ENCODE data around the gene CR1L.
"Not testable (repeated sequence)": the region's sequence is repeated elsewhere in the genome, so short reads cannot be mapped to it uniquely, and the experiment has no call there.

Gene CR1L

DNA sequence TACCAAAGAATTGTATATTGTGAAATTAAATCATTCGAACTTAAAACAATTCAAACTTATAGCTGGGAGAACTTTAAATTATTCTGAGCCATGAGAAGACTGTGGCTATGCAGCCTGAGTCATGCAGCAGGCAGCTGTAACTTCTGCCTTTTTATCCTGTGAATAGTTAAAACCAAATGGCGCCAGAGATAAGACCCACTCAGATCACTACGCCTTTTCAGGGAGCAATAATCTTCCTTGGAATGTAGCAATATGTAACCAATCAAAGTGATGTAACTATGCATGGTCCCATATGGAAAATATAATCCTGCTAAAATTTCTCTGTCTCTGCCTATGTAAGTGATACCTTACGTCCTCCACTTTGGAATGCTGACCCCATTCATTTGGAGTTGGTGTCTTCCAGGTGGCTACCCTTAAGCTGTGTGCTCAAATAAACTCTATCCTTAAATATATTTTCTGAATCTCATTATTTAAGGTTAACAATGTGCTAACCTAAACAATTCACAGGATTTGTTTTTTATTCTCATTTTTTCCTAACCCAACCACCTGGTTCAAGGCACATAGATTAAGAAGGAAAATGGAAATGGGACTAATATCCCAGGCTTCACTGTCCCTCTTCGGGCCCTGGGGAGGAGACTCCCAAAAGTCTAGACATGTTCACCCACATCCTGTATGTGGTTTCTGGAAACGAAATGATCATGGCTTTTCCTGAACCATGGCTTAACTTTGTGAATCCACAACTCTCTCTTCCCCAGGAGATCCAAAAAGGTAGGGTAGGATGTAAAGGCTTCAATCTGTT, 35.9 kb downstream of the CR1L start:
- DNase-seq (ENCODE audit: extremely low read depth in 1 of 2, low read depth in 1 of 2), result not testable (repeated sequence)

DNA sequence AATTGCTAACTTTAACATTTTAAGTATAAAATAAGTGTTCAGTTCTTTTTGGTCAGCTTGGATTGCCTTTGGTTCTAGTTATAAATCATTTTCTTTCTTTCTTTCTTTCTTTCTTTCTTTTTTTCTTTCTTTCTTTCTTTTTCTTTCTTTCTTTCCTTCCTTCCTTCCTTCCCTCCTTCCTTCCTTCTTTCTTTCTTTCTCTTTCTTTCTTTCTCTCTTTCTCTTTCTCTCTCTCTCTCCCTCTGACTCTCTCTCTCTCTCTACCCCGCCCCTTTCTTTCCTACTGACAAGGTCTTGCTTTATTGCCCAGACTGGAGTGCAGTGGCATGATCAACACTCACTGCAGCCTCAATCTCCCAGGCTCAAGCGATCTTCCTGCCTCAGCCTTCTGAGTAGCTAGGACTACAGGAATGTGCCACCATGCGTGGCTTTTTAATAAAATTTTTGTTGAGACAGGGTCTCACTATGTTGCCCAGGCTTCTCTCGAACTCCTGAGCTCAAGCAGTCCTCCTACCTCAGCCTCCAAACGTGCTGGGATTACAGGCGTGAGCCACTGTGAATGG, 38.0 kb downstream of the CR1L start:
- not testable (repeated sequence) for DNase-seq (ENCODE audit: extremely low read depth in 1 of 2, low read depth in 1 of 2)

DNA sequence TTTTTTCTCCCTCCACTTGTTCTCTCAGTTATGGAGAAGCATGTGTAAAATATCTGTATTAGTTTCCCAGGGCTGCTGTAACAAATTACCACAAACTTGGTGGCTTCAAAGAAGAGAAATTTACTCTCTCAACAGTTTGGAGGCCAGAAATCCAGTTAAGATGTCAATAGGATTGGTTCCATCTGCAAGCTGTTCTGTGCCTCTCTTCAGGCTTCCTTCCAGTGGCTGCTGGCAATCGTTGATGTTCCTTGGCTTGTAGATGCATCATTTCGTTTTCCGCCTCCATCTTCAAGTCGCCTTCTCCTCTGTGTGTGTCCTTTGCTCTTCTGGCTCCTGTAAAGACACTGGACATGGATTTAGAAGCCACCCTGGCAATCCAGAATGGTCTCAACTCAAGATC, 45.6 kb downstream of the CR1L start:
- not testable (repeated sequence) for DNase-seq (ENCODE audit: extremely low read depth in 1 of 2, low read depth in 1 of 2)

DNA sequence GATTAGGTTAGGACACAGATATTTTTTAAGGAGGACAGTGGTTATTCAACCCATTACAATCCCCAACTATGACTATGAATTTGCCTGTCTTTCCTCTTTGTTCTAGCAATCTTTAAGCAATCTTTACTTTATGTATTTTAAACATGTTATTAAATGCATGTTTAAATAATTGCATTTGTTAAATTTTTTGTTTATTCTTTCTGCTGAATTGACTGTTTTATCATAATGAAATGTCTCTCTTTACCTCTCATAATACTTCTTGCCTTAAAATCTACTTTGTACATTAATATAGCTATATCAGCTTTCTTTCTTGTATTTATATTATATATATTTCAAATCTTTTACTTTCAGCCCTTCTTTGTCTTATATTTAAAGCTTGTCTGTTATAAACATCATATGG, 46.1 kb downstream of the CR1L start:
- DNase-seq (ENCODE audit: extremely low read depth in 1 of 2, low read depth in 1 of 2), result no peak

DNA sequence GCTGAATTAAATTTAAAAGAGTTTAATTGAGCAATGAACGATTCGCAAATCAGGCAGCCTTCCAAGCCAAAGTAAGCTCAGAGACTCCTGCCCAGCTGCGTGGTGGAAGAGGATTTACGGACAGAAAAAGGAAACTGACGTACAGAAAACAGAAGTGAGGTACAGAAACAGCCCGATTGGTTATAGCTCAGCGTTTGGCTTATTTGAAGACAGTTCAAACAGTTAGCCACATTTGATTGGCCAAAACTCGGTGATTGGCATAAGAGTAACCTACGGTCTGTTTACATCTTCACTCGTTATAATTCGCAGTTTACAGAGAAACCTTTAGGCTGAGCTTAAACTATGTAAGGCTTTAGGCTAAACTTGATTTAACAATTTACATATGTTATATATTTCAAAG, 46.9 kb downstream of the CR1L start:
- no peak for DNase-seq (ENCODE audit: extremely low read depth in 1 of 2, low read depth in 1 of 2)

DNA sequence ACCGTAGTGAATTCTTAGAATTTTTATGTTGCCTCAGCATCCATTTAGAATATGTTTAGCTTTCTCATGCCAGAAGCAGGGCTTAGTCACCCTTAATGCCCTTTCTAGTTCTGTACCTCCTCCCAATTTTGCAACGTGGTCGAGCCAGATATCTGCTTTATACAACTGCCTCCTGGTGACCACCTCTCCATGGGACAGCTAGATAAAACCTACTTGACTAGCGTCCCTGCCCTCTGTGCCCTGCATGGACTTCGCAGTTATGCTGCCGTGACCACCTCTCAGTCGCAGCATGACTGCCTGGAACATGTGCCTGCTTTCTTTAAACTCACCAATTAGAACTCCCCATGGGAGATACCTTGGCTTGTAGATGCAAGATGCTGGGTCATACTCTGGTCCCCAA, 47.4 kb downstream of the CR1L start:
- not testable (repeated sequence) for DNase-seq (ENCODE audit: extremely low read depth in 1 of 2, low read depth in 1 of 2)

DNA sequence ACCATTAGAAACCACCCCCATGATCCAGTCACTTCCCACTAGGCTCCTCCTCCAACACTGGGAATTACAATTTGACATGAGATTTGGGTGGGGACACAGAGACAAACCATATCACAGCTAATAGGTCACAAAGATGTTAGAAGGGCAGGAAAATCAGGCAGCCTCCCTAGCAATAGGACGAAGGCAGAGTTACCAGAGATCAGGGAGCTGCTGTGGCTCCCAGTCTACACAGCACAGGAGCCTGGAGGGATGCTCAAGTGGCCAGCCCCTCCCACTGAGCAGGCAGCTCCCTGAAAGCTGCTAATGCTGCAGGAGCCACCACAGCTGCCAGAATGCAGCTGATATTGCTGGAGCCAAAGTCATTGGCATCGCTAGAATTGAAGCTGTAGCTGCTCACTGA, 51.0 kb downstream of the CR1L start:
- DNase-seq (ENCODE audit: extremely low read depth in 1 of 2, low read depth in 1 of 2), result no peak

DNA sequence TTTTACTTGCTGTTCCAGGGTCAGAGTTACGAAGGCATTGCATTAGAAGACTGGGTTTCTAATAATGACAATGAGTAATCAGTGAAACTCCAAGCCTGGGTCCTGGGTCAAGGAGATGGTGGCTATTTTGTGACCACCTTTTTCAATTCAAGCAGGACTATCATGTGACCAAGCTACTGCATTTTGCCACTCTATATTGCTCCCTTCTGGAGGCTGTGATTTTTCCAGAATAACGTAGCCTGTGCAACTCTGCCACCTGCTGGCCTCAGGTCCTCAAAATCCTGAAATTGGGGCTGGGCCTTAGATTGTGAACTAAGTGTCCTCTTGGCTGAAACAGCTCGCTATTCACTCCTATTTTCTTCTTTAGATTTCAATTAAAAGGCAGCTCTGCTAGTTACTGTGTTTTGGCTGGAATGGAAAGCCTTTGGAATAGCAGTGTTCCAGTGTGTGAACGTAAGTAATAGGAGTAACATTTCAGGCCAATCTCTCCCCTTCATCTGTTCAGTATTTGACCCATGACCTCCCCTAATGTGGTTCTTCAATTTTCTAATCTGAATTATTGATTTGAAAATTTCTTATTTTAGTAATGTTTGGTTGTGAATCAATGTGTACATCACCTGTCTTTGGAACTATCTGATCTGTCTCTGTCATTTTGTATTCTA, 54.0 kb downstream of the CR1L start:
- DNase-seq (ENCODE audit: extremely low read depth in 1 of 2, low read depth in 1 of 2), result peak in 1 of 2 donors; percentile 2

DNA sequence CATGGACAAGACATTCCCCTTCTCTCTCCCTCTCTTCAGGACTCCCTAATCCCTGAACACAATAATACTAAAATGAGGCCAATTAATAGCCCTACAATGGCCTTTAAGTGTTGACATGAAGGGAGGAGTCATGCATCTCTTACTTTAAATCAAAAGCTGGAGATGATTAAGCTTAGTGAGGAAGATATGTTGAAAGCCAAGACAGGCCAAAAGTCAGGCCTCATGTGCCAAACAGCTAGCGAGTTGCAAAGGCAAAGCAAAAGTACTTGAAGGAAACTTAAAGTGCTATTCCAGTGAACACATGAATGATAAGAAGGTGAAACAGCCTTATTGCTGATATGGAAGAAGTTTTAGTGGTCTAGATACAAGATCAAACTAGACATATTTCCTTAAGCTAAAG, 57.4 kb downstream of the CR1L start:
- DNase-seq (ENCODE audit: extremely low read depth in 1 of 2, low read depth in 1 of 2), result no peak

DNA sequence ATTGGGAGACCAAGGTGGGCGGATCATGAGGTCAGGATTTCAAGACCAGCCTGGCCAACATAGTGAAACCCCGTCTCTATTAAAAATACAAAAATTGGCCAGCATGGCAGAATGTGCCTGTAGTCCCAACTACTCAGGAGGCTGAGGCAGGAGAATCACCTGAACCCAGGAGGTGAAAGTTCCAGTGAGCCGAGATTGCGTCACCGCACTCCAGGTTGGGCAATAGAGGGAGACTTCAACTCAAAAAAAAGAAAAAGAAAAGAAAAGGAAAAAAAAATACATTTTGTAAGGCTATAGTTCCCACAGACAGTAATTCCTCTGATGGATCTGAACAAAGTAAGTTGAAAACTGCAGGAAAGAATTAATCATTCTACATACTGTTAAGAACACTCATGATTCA, 58.8 kb downstream of the CR1L start:
- no peak for DNase-seq (ENCODE audit: extremely low read depth in 1 of 2, low read depth in 1 of 2)

DNA sequence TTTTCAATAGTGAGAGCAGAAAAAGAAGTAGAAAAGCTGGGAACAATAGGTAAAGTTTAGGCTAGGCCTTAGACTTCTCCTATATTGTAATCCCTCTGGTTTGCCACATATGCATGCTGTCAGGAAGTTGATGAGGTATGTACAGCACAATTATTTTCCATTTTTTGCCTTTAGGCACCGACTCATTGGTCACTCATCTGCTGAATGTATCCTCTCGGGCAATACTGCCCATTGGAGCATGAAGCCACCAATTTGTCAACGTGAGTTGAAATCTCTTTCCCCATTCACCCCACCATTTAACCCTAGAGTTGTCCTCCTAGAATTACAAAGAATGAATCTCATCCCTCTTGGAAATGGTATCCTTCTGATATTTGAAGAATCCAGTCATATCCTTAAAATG, 63.1 kb downstream of the CR1L start:
- not testable (repeated sequence) for DNase-seq (ENCODE audit: extremely low read depth in 1 of 2, low read depth in 1 of 2)

DNA sequence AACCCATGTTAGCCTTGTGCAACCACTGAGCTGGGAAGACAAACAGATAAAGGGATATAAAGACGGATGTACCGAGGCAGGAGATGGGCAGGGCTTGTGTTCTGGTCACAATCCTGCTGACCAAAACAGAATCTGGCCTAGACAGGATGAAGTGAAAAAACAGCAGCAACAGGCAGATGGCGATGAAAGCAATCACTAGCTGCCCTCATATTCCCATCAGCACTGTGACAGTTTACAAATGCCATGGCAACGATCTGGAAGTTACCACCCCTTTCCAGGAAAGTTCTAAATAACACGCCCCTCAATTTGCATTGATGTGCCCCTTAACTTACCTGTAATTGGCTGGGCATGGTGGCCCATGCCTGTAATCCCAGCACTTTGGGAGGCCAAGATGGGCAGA, 66.4 kb downstream of the CR1L start:
- DNase-seq (ENCODE audit: extremely low read depth in 1 of 2, low read depth in 1 of 2), result no peak

DNA sequence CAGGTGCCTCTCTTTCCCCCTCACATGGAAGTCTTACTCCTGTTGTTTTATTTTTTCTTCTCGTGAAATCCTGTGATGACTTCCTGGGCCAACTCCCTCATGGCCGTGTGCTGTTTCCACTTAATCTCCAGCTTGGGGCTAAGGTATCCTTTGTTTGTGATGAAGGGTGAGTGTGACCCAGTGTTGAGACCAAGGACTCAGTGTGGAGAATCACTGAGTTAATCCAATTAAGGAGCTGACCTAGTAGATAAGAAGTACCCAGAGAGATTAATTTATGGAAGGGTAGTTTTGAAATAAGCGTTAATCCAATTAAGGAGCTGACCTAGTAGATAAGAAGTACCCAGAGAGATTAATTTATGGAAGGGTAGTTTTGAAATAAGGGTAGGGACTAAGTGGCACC, 67.8 kb downstream of the CR1L start:
- not testable (repeated sequence) for DNase-seq (ENCODE audit: extremely low read depth in 1 of 2, low read depth in 1 of 2)

DNA sequence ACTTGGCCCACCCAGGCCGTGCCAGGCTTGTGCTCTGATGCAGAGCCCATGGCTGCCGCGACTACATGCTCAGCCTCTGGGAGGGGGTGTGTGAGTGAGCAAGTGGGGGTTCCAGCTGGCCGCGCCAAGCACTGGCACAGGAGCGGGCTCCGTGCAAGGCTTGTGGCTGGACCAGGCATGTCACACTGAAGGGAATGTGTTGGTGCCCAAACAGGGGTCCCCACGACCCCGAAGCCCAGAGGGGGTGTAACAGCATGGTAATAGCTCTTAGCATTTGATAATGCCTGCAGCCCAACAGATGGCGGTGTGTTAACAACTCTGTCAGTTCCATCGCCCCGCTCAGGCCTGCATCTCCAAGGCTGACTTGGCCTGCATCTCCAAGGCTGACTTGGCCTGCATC, 68.6 kb downstream of the CR1L start:
- DNase-seq (ENCODE audit: extremely low read depth in 1 of 2, low read depth in 1 of 2), result no peak

DNA sequence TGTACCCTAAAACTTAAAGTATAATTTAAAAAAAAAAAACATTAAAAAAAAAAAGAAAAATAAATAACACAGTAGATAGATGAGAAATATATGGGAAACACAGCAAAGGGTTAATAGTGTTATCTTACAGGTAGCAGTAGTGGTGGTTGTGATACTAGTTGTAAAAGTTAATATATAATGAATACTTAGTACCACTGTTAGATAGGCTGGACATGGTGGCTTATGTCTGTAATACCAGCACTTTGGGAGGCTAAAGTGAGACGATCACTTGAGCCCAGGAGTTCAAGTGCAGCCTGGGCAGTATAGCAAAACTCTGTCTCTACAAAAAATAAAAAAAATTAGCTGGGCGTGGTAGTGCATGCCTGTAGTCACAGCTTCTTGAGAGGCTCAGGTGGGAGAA, 74.3 kb downstream of the CR1L start:
- no peak for DNase-seq (ENCODE audit: extremely low read depth in 1 of 2, low read depth in 1 of 2)

DNA sequence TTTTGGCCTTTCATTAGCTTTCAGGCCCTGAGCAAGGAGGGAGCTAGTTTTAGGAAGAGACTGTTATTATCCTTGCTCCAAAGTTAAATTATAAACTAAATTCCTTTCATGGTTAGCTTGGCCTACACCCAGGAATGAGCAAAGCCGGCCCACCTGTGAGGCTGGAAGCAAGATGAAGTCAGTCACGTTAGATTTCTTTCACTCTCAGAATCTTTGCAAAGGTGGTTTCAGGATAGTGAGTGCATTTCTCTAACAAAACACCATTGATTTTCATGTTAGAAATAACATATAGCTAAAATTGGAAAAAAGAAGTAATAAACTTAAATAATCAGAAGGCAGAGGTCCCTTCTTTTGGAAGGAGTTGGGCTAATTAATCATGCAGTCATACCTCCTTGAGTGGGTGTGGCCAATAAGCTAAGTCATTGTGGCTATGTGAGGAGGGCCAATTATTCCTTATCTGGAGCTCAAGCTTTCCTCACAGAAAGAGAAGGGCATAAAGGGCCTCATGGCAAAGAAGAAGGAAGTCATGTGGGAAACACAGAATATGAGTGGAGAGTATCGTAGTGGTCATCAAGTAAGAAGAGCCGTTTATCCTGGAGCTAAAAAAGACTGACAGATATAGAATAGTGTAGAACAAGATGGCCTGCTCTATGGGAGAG, 83.4 kb downstream of the CR1L start:
- not testable (repeated sequence) for DNase-seq (ENCODE audit: extremely low read depth in 1 of 2, low read depth in 1 of 2)

DNA sequence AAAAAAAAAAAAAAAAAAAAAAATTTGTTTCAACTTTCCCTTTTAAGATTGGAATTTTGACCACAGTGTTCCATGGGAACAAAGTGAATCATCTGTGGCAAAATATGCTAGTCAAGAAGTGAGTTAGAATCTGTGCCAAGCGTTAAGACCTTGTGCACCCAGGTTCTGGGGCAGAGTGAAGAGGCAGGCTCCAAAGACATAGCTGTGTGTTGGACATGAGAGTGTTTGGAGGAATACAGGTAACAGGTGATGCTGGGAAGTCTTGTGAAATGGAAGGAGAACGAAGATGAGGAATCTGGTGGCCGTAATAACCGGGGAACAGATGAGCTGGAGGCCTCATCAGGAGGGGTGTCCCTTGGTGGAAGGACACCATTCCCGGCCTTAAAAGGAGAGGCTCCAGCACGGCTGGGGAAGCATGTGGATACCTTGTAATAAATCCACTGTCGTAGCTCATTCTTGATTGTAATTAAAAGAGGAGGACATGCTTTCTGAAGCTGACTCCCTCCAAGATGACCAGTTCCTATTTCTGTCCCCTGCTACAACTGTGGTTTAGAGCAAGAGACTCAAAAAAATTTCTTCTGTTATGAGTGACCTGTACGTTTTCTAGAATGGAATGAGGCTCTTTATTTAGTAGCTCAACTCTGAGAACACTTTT, 92.7 kb downstream of the CR1L start:
- not testable (repeated sequence) for DNase-seq (ENCODE audit: extremely low read depth in 1 of 2, low read depth in 1 of 2)

DNA sequence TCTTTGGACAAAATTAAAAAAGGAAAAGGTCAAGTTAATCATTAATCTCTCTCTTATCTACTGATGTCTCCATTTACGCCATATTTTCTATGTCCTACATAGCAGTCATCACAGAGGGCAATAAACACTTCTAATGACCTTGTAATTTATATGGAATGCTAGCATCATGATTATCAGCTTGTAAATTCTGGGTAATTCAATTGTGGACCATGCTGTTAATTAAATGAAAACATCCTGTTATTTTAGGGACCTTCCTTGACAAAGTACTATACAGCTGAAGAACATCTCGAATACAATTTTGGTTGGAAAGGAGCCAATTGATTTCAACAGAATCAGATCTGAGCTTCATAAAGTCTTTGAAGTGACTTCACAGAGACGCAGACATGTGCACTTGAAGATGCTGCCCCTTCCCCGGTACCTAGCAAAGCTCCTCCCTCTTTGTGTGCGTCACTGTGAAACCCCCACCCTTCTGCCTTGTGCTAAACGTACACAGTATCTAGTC, 93.3 kb downstream of the CR1L start:
- not testable (repeated sequence) for DNase-seq (ENCODE audit: extremely low read depth in 1 of 2, low read depth in 1 of 2)

DNA sequence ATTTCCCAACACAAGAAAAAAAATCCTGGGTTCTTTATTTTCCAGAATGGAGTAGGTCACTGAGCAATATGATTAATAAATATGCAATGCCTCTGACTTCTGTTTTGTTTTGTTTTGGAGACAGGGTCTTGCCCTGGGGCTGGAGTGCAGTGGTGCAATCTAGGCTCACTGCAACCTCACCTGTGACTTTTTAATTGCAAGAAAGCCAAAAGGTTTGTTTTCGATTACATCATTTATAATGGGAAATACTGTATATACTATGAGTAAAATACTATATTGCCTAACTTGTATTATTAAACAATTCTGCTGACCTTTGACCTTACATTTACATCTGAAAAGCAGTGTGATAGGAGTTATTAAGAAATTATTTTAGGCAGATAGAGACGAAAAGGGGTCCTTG, 95.3 kb downstream of the CR1L start:
- no peak for DNase-seq (ENCODE audit: extremely low read depth in 1 of 2, low read depth in 1 of 2)

DNA sequence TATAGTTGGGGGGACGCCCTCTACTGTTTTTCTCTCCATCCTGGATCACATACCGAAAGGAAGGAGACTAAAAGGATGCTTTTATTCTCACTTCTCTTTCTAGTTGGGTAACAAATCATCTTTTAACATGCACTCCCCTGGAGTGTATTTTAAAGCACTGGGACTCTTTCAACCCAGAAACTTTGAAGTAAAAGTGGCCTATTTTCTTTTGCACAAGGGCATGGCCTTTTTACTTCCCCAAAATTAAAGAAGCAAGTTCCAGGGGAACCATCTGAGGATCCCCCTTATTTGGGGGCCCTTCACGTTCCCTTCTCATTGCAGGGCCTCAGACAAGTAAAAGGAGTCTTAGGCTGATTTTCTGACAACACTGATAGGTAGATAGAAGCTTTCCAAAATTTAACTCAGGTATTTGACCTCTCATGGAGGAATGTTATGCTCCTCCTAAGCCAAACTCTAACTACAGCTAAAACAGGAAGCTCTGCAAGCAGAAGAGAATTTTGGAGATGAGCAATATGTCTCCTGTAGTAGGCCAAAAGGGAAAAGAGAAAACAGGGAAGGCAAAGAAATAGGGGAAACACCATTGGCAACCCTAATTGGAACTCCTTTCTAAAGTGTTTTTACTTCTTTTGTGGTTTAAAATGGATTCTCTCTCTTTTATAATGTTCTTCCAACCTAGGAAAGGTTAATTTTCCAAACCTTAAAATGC, 98.1 kb downstream of the CR1L start:
- DNase-seq (ENCODE audit: extremely low read depth in 1 of 2, low read depth in 1 of 2), result no peak
